ENCODE results near the gene ECHDC1.
A peak's percentile ranks its signal among the peaks of the same experiment; 100 is the strongest.

The ECHDC1 gene

GRCh38 chr6:127290391-127291265 is 52.8 kb downstream of the ECHDC1 start:
- DNase-seq (ENCODE audit: low read depth, low spot score), result no peak

DNA sequence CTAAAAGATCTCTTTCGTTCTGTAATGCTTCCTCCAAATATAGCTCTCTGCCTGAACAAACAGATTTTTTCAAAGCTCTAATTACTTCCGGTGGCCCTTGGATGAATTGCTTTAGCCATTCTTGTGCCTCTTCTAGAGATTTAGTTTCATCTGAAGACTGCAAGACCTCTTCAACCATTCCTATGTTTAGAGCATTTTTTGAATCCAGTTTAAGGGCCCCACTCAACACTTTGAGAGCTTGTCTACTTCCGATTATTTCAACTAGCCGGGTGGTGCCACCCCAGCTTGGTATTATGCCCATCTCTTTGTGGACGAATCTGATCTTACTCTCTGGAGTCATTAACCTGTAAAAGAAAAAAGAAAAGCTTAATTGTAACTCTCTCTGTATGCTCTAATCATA is 53.5 kb downstream of the ECHDC1 start:
- DNase-seq (ENCODE audit: low read depth, low spot score), result no peak

DNA sequence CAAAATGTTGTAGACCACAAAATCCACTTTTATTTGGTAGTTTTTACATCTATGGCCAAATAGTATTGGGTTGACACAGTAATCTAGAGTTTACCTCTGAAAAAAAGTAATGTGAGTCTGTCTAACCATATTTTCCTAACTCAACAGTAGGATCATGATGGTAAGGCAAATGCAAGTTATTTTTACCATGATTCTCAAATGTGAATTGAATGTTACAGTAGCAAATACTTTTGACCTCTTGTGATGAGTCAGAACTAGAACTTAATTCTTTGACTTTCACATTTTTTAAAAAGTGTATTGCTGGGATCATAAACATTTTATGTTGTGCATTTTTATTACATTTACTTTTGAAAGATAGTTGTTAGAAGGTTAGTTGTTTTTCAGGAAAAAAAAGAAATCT is 54.7 kb downstream of the ECHDC1 start:
- DNase-seq (ENCODE audit: low read depth, low spot score), result no peak

GRCh38 chr6:127282184-127282583 is 61.2 kb downstream of the ECHDC1 start:
- no peak for DNase-seq (ENCODE audit: low read depth, low spot score)

GRCh38 chr6:127279815-127280214 is 63.6 kb downstream of the ECHDC1 start:
- DNase-seq (ENCODE audit: low read depth, low spot score), result no peak

DNA sequence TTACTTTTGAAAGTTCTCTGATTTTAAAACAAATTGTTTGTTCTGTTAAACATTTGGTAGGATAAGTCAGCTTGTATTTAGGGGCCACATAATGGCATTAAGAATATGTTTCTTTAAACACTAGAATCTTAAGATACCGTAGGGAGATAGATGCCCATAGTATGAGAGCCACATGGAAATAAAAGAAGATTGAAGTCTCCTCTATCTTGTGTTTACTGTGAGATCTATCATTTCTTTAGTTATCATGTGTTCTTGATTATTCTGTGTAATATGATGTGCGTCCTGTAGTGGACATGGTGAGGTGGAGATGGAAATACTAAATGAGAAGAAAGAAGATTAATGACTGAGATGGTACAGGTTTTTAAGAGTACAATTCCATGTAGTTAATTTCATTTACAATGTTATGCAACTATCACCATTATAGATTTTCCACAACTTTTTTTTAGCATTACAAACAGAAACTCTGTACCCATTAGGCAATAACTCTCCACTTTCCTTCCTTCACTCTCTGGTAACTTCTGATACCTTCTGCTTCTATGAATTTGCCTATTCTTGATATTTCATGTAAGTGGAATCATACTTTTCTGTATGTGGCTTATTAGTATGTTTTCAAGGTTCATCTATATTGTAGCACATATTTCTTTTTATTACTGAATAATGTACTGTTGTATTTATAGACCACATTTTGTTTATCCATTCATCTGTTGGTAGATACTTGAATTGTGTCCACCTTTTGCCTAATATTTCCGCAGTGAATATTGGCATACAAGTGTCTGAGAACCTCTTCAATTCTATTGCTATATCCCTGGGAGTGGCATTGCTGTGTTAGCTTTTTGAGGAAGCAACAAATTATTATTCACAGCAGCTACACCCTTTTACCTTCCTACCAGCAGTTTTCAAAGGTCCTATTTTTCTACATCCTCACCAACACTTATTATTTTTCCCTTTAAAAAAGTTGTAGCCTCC is 65.2 kb downstream of the ECHDC1 start:
- DNase-seq (ENCODE audit: low read depth, low spot score), result no peak

GRCh38 chr6:127276331-127276730 is 67.1 kb downstream of the ECHDC1 start:
- DNase-seq (ENCODE audit: low read depth, low spot score), result no peak

- DNase-seq (ENCODE audit: low read depth, low spot score), result no peak
These were observed 69.9 kb downstream of the ECHDC1 start for GRCh38 chr6:127273499-127273898.

DNA sequence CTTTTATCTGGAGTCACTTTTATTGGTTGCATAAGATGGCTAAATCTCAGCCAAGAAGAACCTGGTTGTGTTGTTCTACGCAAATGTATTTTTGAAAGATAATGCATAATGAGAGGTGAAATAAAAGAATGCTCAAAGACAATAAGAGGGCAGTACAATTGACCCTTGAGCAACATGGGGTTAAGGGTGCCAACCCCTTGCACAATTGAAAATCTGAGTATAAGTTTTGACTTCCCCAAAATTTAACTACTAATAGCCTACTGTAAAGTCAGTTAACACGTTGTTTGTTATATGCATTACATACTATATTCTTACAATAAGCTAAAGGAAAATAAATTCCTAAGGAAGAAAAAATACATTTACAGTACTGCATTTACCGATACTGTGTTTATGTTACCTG is 70.8 kb downstream of the ECHDC1 start:
- no peak for DNase-seq (ENCODE audit: low read depth, low spot score)

DNA sequence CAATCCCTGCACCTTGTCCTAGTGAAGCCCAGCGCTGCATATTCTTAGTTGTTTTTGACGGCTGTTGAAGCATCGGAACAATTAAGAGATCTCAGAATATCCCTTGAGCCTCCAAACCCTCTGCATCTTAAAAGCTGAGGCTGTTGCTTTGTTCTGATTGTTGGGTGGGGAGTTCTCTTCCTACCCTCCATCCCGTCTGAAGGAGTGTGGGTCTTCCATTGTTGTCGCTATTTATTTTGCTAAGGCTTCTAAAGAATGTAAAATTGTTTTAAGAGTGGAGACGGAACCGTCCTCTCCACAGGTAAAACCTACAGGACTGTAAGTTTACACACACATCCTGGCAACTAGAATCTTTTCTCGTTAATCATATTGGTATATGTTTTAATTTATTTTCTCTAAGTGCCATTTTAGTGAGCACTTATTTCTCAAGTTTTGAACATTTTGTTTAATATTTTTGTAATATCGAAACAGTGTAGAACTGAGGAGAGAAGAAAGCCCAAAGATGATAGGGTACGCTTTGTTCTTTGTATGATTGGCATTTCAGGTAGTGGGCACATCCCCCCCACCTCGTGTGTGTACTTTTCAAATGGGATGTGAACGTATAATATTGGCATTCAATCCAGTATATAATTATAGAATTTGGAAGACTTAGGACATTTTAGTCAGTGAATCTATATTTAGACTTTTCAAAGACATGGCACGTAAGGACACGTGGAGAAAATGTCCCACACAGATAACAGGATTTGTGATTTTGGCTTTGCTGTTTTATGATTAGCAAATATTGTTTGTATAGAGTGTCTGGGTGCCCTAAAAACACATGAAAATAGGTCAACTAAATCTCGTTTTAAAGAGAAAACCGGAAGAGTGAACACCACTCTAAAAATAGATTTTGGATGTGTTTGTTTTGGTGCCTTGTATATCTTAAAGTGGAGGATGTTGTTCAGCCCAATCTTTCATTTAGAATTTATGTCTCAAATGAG is 75.5 kb downstream of the ECHDC1 start:
- DNase-seq (ENCODE audit: low read depth, low spot score), result no peak

DNA sequence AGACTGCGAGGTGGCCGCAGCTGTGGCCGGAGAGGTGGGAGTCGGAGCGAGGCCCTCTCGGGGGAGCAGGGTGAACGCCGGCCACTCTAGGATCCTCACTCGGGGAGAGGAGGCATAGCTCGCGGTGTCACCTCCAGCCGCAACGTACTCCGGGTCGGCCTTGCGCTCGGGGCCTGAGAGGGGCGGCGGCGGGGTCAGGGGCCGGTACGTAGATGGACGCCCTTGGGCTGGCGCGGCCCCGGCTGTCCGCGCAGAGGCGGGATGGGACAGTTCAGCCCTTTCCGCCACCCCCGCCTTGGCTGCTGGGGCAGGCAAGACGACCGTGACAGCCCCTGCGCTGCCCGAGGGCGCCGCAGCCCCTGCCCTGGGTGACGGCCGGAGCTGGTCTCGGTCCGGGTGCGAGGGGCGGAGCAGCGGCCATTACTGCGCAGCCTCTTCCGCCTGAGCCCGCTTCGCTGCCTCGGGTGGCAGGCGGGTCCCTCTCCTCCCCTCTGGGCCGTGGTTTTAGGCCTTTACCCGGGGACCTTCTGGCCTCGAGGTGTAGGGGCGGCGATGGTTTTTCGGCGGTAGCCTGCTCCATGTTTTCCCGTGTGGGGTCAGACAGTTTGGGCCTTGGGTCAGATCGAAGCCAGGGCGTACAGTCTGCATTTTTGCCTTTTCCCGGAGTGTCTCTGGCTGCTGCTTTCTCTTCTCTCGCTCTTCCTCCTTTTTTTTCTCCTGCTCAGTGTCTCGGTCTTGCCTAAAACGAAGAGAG is 76.3 kb downstream of the ECHDC1 start:
- DNase-seq (ENCODE audit: low read depth, low spot score), result no peak

DNA sequence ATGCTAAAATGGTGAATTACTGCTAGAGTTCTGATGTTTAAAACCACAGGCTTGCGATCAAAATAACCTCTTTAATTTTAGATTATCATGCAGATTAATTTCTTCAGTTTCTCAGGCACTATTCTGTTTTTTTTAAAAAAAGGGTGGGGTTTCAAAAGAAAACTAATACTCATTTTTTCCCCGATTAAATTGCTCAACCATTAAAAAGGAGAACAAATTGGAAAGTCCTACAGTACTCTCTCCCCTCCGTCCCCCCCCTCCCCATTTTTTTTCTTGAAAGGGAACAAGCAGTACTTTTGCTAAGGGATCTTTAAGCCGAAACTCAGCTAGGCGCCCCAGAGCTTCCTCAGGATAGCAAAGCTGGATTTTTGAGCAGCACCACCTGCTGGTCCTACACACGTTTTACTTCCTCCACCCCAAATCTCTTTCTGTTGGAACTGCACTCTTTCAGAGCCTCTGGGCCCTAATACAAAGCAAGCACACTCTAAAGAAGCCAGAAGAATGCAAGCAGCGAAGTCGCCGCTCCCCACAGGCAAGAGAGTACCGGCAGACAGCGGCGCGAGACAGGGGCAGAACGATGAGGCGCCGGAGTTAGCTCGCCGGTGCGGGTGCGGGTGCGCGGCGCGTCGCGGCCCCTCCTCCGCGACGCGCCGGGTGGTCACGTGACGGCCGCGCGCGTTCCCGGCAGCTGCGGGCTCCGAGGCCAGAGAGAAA is 77.1 kb downstream of the ECHDC1 start, which contains the start of gene RNF146:
RNF146 (plus strand) TSS at position 687 of the 714 bp plus-strand sequence. CDS start 13,475 bp downstream, outside the sequence.
- DNase-seq (ENCODE audit: low read depth, low spot score), result peak; percentile 75

GRCh38 chr6:127263481-127263880 is 79.9 kb downstream of the ECHDC1 start:
- DNase-seq (ENCODE audit: low read depth, low spot score), result no peak

DNA sequence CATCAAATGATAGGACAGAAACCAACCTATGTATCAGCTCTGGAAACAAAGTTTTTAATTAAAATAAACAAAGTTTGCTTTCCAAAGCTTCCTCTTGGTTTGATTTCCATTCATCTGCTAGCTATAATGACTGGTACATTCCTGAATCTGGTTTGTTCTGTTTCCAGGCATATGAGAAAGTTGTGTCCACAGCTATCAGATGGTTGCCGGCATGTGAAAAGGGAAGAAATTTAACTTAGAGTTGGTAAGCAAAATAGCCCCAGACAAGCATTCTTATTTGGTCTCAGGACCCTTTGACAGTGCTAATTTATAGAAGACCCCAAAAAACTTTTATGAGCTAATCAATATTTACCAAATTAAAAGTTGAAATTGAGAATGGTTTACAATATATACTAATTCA is 80.5 kb downstream of the ECHDC1 start:
- no peak for DNase-seq (ENCODE audit: low read depth, low spot score)

GRCh38 chr6:127255286-127255685 is 88.1 kb downstream of the ECHDC1 start:
- DNase-seq (ENCODE audit: low read depth, low spot score), result no peak

- no peak for DNase-seq (ENCODE audit: low read depth, low spot score)
These were observed 93.8 kb downstream of the ECHDC1 start for GRCh38 chr6:127249621-127250020.

GRCh38 chr6:127247114-127248096 is 96.0 kb downstream of the ECHDC1 start:
- no peak for DNase-seq (ENCODE audit: low read depth, low spot score)

GRCh38 chr6:127243501-127243900 is 99.9 kb downstream of the ECHDC1 start:
- no peak for DNase-seq (ENCODE audit: low read depth, low spot score)

All from smooth muscle cell of the brain vasculature (primary cell).